ENCODE data around the gene PTGR3.

Gene PTGR3

DNA sequence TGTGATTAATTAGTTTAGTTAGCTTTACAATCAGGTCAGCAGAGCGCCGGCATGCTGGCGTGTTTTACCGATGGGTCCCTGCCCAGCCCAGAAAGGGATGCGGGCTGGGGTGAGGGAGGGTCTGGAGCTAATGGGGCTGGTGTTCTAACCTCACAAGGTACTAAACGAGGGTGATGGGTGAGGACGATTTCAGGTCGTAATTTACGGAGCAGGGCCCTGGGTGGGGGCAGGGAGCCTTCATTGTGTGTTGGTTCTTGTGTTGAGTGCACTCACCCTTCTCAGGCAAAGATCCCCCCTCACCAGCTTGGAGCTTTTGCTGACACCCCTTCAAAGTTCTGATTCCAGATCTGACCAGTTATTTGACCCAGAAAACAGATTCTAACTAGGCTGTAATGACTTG is 39.5 kb downstream of the PTGR3 start:
- no peak for DNase-seq (ENCODE audit: low read depth)

GRCh38 chr18:75168619-75169018 is 40.3 kb downstream of the PTGR3 start:
- no peak for DNase-seq (ENCODE audit: low read depth)

GRCh38 chr18:75167759-75168618 is 41.0 kb downstream of the PTGR3 start:
- no peak for DNase-seq (ENCODE audit: low read depth)

GRCh38 chr18:75167137-75167536 is 41.8 kb downstream of the PTGR3 start:
- no peak for DNase-seq (ENCODE audit: low read depth)

GRCh38 chr18:75165926-75166325 is 43.0 kb downstream of the PTGR3 start:
- DNase-seq (ENCODE audit: low read depth), result no peak

- DNase-seq (ENCODE audit: low read depth), result no peak
Measured at GRCh38 chr18:75164479-75164878, 44.5 kb downstream of the PTGR3 start.

DNA sequence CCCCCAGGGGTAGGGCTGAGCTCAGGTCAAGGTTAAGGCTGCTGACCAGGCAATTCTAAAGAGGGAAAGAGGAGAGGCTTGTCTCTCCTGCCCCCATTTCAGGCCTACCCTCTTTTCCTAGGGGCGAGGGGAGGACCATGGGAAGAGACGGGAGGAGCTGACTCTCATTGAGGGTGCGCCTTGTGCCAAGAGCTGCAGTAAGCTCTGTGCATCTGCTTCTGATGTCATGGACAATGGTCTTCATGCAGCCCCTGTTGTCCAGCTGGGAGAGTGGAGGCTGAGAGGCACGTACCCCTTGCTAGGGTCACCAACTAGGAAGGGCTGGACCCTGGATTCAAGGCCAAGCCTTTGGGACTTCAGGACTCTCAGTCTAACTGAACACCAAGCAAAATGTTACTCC is 45.2 kb downstream of the PTGR3 start:
- DNase-seq (ENCODE audit: low read depth), result no peak

DNA sequence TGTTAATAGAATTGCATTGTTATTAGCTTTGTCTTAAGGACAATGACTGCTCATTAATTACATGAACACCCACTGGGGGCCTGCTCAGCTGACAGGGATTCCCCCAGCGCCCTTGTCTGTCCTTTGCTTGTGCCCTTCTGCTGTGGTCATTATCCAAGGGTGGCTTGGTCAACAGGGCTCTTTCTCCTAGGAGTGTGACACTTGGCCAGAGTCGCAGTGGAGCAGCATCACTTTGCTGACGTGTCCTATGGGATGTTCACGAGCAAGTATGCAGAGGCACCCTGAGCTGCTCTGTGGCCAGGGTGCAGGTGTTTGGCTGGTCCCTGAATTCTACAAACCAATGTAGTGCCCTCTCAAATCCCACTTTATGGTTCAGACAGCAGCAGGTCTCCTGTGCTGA is 46.0 kb downstream of the PTGR3 start:
- no peak for DNase-seq (ENCODE audit: low read depth)

- peak; percentile 3 for DNase-seq (ENCODE audit: low read depth)
Measured at GRCh38 chr18:75162467-75162866, 46.5 kb downstream of the PTGR3 start.

DNA sequence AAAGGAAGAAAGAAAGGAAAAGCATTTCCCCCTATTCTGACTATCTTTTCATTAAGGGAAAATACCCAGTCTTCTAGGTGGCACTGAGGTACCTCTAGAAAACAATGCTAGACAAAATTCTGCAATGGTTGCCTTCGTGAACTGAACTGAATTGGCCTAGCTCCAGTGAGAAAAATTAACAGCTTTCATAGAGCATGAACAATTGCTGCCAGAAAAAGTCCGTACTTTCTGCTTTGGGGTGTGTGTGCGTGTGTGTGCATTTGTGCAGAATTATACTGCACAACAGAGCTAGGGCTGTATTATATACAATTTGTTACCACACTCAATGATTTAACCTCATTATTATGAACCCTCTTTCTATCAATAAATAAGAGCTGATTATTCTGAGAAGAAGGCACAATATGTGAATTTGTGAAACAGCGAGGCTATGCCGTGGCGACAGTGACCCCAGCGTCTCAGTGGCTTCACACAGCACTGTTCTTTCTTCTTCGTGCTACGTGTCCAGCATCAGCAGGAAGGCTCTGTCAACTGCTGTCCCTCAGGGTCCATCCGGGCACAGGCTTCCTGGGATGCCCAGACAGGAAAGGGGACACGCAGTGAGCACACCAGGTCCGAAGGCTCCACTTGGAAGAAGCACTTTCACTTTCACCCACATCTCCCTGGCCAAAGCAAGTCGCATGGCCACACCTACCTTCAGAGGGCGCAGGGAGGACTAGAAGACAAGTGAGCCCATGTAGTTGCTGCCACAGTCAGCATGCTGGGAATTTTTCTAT is 47.5 kb downstream of the PTGR3 start:
- DNase-seq (ENCODE audit: low read depth), result no peak

- DNase-seq (ENCODE audit: low read depth), result no peak
Measured at GRCh38 chr18:75160364-75160763, 48.6 kb downstream of the PTGR3 start.

DNA sequence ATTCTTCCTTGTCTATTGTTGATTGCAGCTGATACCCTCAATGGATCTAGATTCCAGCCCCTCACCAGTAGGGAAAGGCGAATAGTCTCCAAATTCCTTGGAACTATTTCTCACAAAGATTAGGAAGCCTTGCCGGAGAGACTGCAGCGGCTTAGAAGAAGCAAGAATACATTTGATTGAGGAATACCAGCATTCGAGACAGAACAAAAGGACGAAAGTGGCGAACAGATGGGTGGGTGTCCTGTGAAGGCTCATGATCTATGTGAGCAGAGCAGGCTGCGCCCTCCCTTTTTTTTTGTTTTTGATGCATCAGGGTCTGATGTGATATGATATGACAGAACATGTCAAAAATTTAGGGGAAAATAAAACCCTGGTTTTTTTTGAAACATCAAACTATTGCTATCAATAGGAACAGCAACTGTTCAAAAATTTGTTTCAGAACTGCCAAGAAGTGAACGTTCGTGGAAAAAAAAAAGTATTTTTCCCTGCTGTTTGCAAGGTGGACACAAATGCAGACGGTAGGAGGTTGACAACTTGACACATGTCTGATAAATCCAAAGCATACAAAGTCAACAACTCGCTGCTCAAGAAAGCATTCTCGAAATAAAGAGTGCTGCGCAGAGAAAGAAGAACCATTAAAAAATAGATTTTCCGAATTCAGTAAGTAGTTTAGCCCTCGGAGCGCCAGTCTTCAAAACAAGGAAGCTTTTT is 49.1 kb downstream of the PTGR3 start:
- no peak for DNase-seq (ENCODE audit: low read depth)

GRCh38 chr18:75159238-75159518 is 49.8 kb downstream of the PTGR3 start:
- DNase-seq (ENCODE audit: low read depth), result no peak
